GM21786 (cell line): ENCODE data around the gene LRP6.
"Not testable (repeated sequence)": the region's sequence is repeated elsewhere in the genome, so short reads cannot be mapped to it uniquely, and the experiment has no call there.

Source experiments
- ATAC-seq: cut with Tn5 transposase; IDR thresholded peaks from one replicate; pipeline ENCODE4 v1.9.1; 2021; ENCODE audit not compliant: unreplicated experiment

Gene LRP6

DNA sequence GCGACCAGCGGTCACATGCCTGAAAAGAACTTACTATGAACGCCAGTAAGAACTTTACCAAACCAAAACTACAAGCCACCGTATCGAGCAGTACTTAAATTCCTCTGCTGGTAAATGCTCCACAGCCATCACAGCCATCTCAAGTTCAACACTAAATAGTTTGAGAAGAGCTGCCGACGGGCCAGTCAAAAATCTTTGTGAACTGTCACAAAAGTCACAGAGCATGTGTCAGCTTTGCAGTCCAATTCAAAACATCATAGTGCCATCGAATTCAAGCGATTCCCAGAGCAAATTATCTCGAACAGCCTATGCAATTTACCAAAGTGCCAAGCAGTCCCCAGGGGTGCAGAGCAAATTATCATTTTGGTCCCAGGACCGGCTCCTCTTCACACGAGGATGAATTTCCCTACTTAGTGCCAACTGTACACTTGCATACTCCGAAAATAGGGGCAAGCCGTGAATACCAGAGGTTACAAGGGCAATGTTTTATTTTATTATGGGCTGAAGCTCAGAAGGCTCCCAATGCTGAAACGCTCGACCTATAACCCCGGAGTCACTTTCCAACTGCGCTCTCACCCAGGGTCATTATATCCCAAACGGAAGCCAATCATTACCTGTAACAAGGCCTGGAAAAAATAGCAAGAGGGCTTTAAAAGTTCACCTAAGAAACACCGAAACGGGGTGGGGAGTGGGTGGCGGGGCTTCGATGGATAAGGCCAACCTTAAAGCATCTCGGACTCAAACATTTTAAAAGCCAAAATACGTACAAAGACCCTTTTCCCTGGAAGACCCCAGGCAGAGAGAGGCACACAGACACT lies 1.1 kb downstream of the LRP6 start:
- no peak for ATAC-seq

DNA sequence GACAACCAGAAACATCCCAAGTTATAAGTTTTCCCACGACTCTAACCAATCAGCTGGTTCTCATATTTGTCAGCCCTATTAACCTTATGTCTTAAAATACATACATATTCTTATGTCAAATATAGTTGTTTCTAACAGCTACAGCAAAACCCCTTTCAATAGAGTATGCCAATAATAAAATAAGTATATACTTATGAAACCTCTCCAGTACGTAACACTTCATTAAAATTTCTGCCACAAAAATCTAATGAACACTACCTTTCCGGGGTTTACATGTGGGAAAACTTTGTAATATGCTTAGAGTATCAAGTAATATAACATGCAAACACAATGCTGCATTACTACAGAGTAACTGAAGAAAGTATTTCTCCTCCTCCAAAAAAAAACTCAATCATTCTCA lies 1.8 kb downstream of the LRP6 start:
- no peak for ATAC-seq

DNA sequence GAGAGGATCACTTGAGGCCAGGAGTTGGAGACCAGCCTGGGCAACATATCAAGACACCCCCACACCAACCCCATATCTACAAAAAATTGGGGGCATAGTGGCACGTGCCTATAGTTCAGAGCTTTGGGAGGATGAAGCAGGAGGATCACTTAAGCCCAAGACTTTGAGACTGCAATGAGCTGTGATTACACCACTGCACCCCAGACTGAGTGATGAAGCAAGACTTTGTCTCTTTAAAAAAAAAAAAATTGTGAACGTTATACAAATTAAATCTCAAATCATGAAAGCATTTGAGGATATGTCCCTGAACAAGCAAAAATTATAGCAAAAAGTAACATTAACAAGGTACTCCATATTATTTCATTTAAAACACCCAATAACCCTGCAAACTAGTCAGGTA lies 2.9 kb downstream of the LRP6 start:
- ATAC-seq, result no peak

DNA sequence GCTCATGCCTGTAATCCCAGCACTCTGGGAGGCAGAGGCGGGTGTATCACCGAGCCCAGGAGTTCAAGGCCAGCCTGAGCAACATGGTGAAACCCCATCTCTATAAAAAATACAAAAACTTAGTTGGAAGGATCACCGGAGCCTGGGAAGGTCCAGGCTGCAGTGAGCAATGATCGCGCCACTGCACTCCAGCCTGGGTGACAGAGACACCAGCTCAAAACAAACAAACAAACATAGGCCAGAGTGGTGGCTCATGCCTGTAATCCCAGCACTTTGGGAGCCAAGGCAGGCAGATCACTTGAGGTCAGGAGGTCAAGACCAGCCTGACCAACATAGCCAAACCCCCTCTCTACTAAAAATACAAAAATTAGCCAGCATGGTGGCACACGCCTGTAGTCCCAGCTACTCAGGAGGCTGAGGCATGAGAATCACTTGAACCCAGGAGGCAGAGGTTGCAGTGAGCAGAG lies 10.5 kb downstream of the LRP6 start:
- not testable (repeated sequence) for ATAC-seq

- no peak for ATAC-seq
These were observed 12.3 kb downstream of the LRP6 start for GRCh38 chr12:12254553-12254952.

GRCh38 chr12:12249216-12250050 lies 17.4 kb downstream of the LRP6 start:
- no peak for ATAC-seq

- no peak for ATAC-seq
These were observed 19.3 kb downstream of the LRP6 start for GRCh38 chr12:12247584-12247983.

DNA sequence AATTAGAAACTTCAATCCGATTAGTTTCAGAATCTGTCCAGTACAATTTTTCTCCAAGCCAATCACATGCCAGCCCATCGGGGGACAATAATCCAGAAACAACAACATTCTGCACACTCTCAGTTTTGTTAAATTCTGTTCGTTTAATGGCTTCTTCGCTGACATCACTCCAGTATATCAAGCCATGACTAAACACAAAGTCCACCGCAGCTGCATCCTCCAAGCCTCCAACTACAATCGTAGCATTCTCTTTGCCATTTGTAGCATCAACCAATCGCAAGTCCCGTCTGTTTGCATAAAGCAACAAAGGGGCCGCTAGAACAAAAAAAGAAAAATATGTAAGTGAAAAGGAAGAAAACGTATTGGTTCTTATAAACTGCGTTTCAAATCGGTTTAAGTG lies 22.5 kb downstream of the LRP6 start:
- ATAC-seq, result no peak

GRCh38 chr12:12240662-12241340 lies 26.0 kb downstream of the LRP6 start:
- ATAC-seq, result no peak

DNA sequence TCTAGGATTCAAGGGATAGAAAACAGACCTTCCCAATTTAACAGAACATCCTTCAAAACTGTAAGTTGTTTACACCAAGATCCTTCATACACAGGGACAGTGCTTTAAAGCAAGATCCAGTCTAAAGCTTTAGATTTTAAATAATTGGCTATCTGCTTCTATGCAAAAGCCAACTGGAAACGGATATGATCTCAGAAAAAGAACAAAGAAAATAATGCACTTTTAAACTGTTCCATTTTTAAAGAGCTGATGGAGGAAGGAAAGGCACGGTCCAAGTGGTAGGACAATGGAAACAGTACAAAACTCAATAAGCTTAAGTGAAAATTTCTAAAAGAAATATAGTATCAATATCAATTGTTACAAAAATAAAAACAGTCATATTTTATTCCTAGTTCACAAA lies 27.7 kb downstream of the LRP6 start:
- ATAC-seq, result no peak

DNA sequence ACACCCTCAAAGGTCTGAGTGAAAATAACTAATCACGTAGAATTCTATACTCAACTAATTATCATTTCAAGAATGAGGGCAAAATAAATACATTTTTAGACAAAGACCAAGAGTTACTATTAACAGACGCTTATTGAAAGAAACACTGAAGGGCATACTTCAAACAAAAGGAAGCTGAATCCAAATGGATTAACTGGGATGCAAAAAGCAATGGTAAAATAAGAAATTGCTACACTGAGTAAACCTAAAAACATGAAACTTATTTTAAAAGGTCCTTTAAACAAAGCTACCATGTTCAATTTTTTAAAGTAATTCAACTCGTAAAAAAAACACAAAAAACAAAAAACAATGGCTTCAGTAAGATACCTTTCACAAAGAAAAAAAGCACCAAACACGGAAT lies 28.2 kb downstream of the LRP6 start:
- no peak for ATAC-seq

- ATAC-seq, result no peak
These were observed 29.9 kb downstream of the LRP6 start for GRCh38 chr12:12236896-12237295.

- ATAC-seq, result no peak
These were observed 36.6 kb downstream of the LRP6 start for GRCh38 chr12:12230275-12230674.

GRCh38 chr12:12229556-12230092 lies 37.2 kb downstream of the LRP6 start:
- ATAC-seq, result no peak

- ATAC-seq, result no peak
These were observed 38.4 kb downstream of the LRP6 start for GRCh38 chr12:12228402-12228801.

DNA sequence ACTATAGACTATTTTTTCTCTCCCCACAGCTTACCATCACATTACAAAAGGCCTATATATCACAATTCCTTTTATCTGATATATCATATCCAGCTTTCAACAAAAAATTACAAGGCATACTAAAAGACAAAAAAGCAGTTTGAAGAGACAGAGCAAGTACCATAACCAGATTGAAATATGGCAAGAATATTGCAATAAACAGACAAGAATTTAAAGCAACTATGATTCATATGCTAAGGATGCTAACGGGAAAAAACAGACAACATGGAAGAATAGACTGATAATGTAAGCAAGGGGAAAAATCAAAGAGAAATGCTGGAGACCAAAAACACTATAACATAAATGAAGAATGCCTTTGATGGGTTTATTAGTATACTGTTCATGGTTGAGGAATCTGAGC lies 40.7 kb downstream of the LRP6 start:
- ATAC-seq, result no peak

- ATAC-seq, result no peak
These were observed 42.5 kb downstream of the LRP6 start for GRCh38 chr12:12224240-12224940.

GRCh38 chr12:12221560-12221959 lies 45.3 kb downstream of the LRP6 start:
- ATAC-seq, result no peak

GRCh38 chr12:12219664-12220063 lies 47.2 kb downstream of the LRP6 start:
- no peak for ATAC-seq

- ATAC-seq, result no peak
These were observed 49.9 kb downstream of the LRP6 start for GRCh38 chr12:12217018-12217359.
